Neural progenitor cell (in vitro differentiated cells): ENCODE results near the gene TSSC4. TPM values are rescaled to one million over a fixed set of nuclear protein-coding genes. Genes with fewer than 3 reads are reported as not detected.

ENCODE experiments used
- DNase-seq: peaks from one replicate; pipeline ENCODE4 v3.0.0-alpha.2; 2016; ENCODE audit warnings: low spot score
- H2AFZ ChIP-seq: fragments of 200-600 bp; sonication (generic); replicated peaks from 2 replicates; pipeline ENCODE4 v1.6.1; 2016; ENCODE audit warnings: antibody characterized with exemption
- H3F3A ChIP-seq: fragments of 200-600 bp; sonication (generic); 2 replicates; pipeline ENCODE4 v1.6.1; 2016; ENCODE audit warnings: antibody characterized with exemption, low read depth
- H3K27ac ChIP-seq: fragments of 200-600 bp; sonication (generic); 2 replicates; pipeline ENCODE4 v1.5.1; 2016; ENCODE audit warnings: mild to moderate bottlenecking
- H3K27me3 ChIP-seq: fragments of 200-600 bp; sonication (generic); 2 replicates; pipeline ENCODE4 v1.6.1; 2016; ENCODE audit warnings: mild to moderate bottlenecking, moderate library complexity
- H3K36me3 ChIP-seq: fragments of 200-600 bp; sonication (generic); 2 replicates; pipeline ENCODE4 v1.5.1; 2016
- H3K4me1 ChIP-seq: fragments of 200-600 bp; sonication (generic); 2 replicates; pipeline ENCODE4 v1.6.1; 2016; ENCODE audit warnings: mixed run types
- H3K4me2 ChIP-seq: fragments of 200-600 bp; sonication (generic); 2 replicates; pipeline ENCODE4 v1.6.1; 2016
- H3K4me3 ChIP-seq: fragments of 200-600 bp; sonication (generic); 2 replicates; pipeline ENCODE4 v1.5.1; 2016
- H3K79me2 ChIP-seq: fragments of 200-600 bp; sonication (generic); 2 replicates; pipeline ENCODE4 v1.6.1; 2016; ENCODE audit warnings: low read depth
- H3K9ac ChIP-seq: fragments of 200-600 bp; sonication (generic); 2 replicates; pipeline ENCODE4 v1.6.1; 2016
- H3K9me3 ChIP-seq: fragments of 200-600 bp; sonication (generic); 2 replicates; pipeline ENCODE4 v1.5.1; 2016; ENCODE audit warnings: low read depth
- H4K20me1 ChIP-seq: fragments of 200-600 bp; sonication (generic); 2 replicates; pipeline ENCODE4 v1.6.1; 2016; ENCODE audit warnings: low read depth
- H3K27ac Mint-ChIP-seq: 3 replicates; pipeline ENCODE4 v1.8.0; 2021; ENCODE audit warnings: mixed read lengths
- H3K27me3 Mint-ChIP-seq: 2 replicates; pipeline ENCODE4 v1.8.0; 2022; ENCODE audit warnings: low read depth, mild to moderate bottlenecking, inconsistent platforms, moderate library complexity, mixed read lengths; ENCODE audit not compliant: insufficient read depth
- H3K36me3 Mint-ChIP-seq: 3 replicates; pipeline ENCODE4 v1.8.0; 2021; ENCODE audit warnings: mixed read lengths
- H3K4me1 Mint-ChIP-seq: 3 replicates; pipeline ENCODE4 v1.8.0; 2021; ENCODE audit warnings: mixed read lengths
- H3K4me3 Mint-ChIP-seq: 3 replicates; pipeline ENCODE4 v1.8.0; 2021; ENCODE audit warnings: mild to moderate bottlenecking, moderate library complexity, mixed read lengths
- H3K9me3 Mint-ChIP-seq: 3 replicates; pipeline ENCODE4 v1.8.0; 2020; ENCODE audit warnings: mixed read lengths
- CTCF ChIP-seq: fragments of 200-600 bp; sonication (generic); IDR thresholded peaks from 2 replicates; pipeline ENCODE4 v1.5.1; 2017; ENCODE audit warnings: antibody characterized with exemption, mild to moderate bottlenecking
- EZH2 ChIP-seq: fragments of 200-600 bp; sonication (generic); IDR thresholded peaks from 2 replicates; pipeline ENCODE4 v1.6.1; 2017; ENCODE audit warnings: antibody characterized with exemption, mild to moderate bottlenecking, moderate library complexity
- EZH2phosphoT487 ChIP-seq: fragments of 200-600 bp; sonication (generic); IDR thresholded peaks from 2 replicates; pipeline ENCODE4 v1.6.1; 2017; ENCODE audit warnings: antibody characterized with exemption
- total RNA-seq: library from RNA; depleted of rRNA; stranded (reverse); fragments of >200 nt; gene quantifications from 2 replicates; pipeline ENCODE4 v1.2.3, GENCODE V29; 2015; ENCODE audit warnings: low replicate concordance

Gene TSSC4
- total RNA-seq, 1 donor from 2014 or later, result 11.1 TPM

GRCh38 chr11:2436521-2437031 is 36.0 kb downstream of the TSSC4 start:
- Histone ChIP-seq H4K20me1 (no peaks in the 10 kb centered on the region), H3K36me3 (no peaks in the 10 kb centered on the region), H3K79me2 (no peaks in the 10 kb centered on the region), H3K9ac (no peak overlapping the region), H2AFZ (no peak overlapping the region), H3K4me1 (no peaks in the 10 kb centered on the region), H3K27me3 (peaks cover 68% of the 10 kb centered on the region), H3K4me2 (no peak overlapping the region), H3K27ac (no peak overlapping the region), H3F3A (no peaks in the 10 kb centered on the region), H3K9me3 (no peaks in the 10 kb centered on the region), H3K4me3 (no peak overlapping the region)
- Mint-ChIP-seq H3K9me3 (no peaks in the 10 kb centered on the region), H3K27ac (no peak overlapping the region), H3K4me1 (no peaks in the 10 kb centered on the region), H3K36me3 (no peaks in the 10 kb centered on the region), H3K4me3 (no peak overlapping the region), H3K27me3 (peaks cover 13% of the 10 kb centered on the region)
- TF ChIP-seq CTCF (no peak), EZH2 (no peak), EZH2phosphoT487 (no peak)
- DNase-seq, result no peak

- Histone ChIP-seq H3K4me3 (no peak overlapping the region), H3K9ac (no peak overlapping the region), H3K36me3 (no peaks in the 10 kb centered on the region), H3K27me3 (peaks cover 77% of the 10 kb centered on the region), H3K9me3 (no peaks in the 10 kb centered on the region), H2AFZ (no peak overlapping the region), H4K20me1 (no peaks in the 10 kb centered on the region), H3K4me1 (no peaks in the 10 kb centered on the region), H3K27ac (no peak overlapping the region), H3K4me2 (no peak overlapping the region), H3F3A (no peaks in the 10 kb centered on the region), H3K79me2 (no peaks in the 10 kb centered on the region)
- Mint-ChIP-seq H3K36me3 (no peaks in the 10 kb centered on the region), H3K27ac (no peak overlapping the region), H3K9me3 (peaks cover 2% of the 10 kb centered on the region), H3K27me3 (peaks cover 21% of the 10 kb centered on the region), H3K4me3 (no peak overlapping the region), H3K4me1 (no peaks in the 10 kb centered on the region)
- no peak for TF ChIP-seq EZH2phosphoT487
- no peak for TF ChIP-seq CTCF
- no peak for TF ChIP-seq EZH2
- no peak for DNase-seq
Observed at GRCh38 chr11:2437516-2437915, 37.0 kb downstream of the TSSC4 start.

- H3K4me2 ChIP-seq, result no peak overlapping the region
- no peaks in the 10 kb centered on the region for H3K79me2 ChIP-seq
- H3K9me3 Mint-ChIP-seq, result peaks cover 10% of the 10 kb centered on the region
- no peak for TF ChIP-seq EZH2
- TF ChIP-seq EZH2phosphoT487, result no peak
- TF ChIP-seq CTCF, result no peak
- no peaks in the 10 kb centered on the region for H3K4me1 Mint-ChIP-seq
- peaks cover 32% of the 10 kb centered on the region for H3K27me3 Mint-ChIP-seq
- H3F3A ChIP-seq, result no peaks in the 10 kb centered on the region
- no peaks in the 10 kb centered on the region for H3K9me3 ChIP-seq
- peaks cover 97% of the 10 kb centered on the region for H3K27me3 ChIP-seq
- no peaks in the 10 kb centered on the region for H3K36me3 Mint-ChIP-seq
- no peaks in the 10 kb centered on the region for H3K4me1 ChIP-seq
- H4K20me1 ChIP-seq, result no peaks in the 10 kb centered on the region
- no peak overlapping the region for H3K27ac ChIP-seq
- H3K9ac ChIP-seq, result no peak overlapping the region
- no peak overlapping the region for H3K27ac Mint-ChIP-seq
- no peak for DNase-seq
- no peak overlapping the region for H3K4me3 Mint-ChIP-seq
- no peak overlapping the region for H3K4me3 ChIP-seq
- no peak overlapping the region for H2AFZ ChIP-seq
- no peaks in the 10 kb centered on the region for H3K36me3 ChIP-seq
Observed at GRCh38 chr11:2439820-2440219, 39.3 kb downstream of the TSSC4 start.
